Tibial artery (tissue), 4 donors: ENCODE results near the gene ZNF226.
"Not testable (repeated sequence)": the region's sequence is repeated elsewhere in the genome, so short reads cannot be mapped to it uniquely, and the experiment has no call there.

Source experiments
- DNase-seq, 2 donors: peaks; one replicate each; pipeline ENCODE4 v3.0.0-alpha.2; 2019
- H3K27ac ChIP-seq, 2 donors: fragments of 200-600 bp; sonication (generic) in 1 of 2; 1 replicate in 1 of 2; 2 replicates in 1 of 2; pipeline ENCODE4 v1.5.1; 2018 to 2019; ENCODE audit warnings: mild to moderate bottlenecking in 1 of 2
- H3K27me3 ChIP-seq, 2 donors: fragments of 200-600 bp; sonication (generic) in 1 of 2; one replicate each; pipeline versions ENCODE4 v1.5.1 to v1.6.0; 2016 to 2019
- H3K36me3 ChIP-seq, 3 donors: fragments of 200-600 bp; sonication (generic) in 2 of 3; one replicate each; pipeline ENCODE4 v1.5.1; 2016 to 2019; ENCODE audit warnings: mild to moderate bottlenecking in 2 of 3
- H3K4me1 ChIP-seq, 4 donors: fragments of 200-600 bp; sonication (generic) in 2 of 4; 1 replicate in 3 of 4; 2 replicates in 1 of 4; pipeline ENCODE4 v1.5.1; 2016 to 2019
- H3K4me3 ChIP-seq, 2 donors: fragments of 200-600 bp; sonication (generic) in 1 of 2; 1 replicate in 1 of 2; 2 replicates in 1 of 2; pipeline ENCODE4 v1.5.1; 2018 to 2019; ENCODE audit warnings: mild to moderate bottlenecking in 2 of 2
- H3K9me3 ChIP-seq, 3 donors: fragments of 200-600 bp; sonication (generic) in 1 of 3; one replicate each; pipeline ENCODE4 v1.5.1; 2016 to 2019
- intact Hi-C: fragments of 100-400 bp; cut with DNase I; formaldehyde crosslinking; loops from one replicate; pipeline ENCODE4 v1.15.0; 2023; ENCODE audit warnings: low total_unique reads
- TF ChIP-seq, protein P1 (sequence below), 2 experiments: fragments of 200-600 bp in 1 of 2; fragments of 450-650 bp in 1 of 2; IDR thresholded peaks; one replicate each; pipeline ENCODE4 v1.5.1; 2017 to 2019; ENCODE audit warnings: antibody characterized with exemption in 2 of 2, mild to moderate bottlenecking in 1 of 2, moderate library complexity in 1 of 2

The ZNF226 gene

GRCh38 chr19:44149776-44150175, 15.1 kb upstream of the ZNF226 start:
- Histone ChIP-seq H3K9me3 (peaks cover 2 to 56% (median 36%) of the 10 kb centered on the region in 3 donors), H3K4me3 (no peak overlapping the region), H3K4me1 (no peaks in the 10 kb centered on the region), H3K36me3 (peaks cover 100% of the 10 kb centered on the region in 3 donors), H3K27me3 (no peaks in the 10 kb centered on the region), H3K27ac (no peak overlapping the region)
- TF ChIP-seq, protein P1, sequence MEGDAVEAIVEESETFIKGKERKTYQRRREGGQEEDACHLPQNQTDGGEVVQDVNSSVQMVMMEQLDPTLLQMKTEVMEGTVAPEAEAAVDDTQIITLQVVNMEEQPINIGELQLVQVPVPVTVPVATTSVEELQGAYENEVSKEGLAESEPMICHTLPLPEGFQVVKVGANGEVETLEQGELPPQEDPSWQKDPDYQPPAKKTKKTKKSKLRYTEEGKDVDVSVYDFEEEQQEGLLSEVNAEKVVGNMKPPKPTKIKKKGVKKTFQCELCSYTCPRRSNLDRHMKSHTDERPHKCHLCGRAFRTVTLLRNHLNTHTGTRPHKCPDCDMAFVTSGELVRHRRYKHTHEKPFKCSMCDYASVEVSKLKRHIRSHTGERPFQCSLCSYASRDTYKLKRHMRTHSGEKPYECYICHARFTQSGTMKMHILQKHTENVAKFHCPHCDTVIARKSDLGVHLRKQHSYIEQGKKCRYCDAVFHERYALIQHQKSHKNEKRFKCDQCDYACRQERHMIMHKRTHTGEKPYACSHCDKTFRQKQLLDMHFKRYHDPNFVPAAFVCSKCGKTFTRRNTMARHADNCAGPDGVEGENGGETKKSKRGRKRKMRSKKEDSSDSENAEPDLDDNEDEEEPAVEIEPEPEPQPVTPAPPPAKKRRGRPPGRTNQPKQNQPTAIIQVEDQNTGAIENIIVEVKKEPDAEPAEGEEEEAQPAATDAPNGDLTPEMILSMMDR (IDR thresholded peaks at IDR 0.05), result no peak
- intact Hi-C loops, result no loop called here
- no peak for DNase-seq

- H3K27me3 ChIP-seq, result no peaks in the 10 kb centered on the region
- no peak for DNase-seq
- H3K36me3 ChIP-seq, result peaks cover 100% of the 10 kb centered on the region in 3 donors
- no peak overlapping the region for H3K4me3 ChIP-seq
- H3K4me1 ChIP-seq, result no peaks in the 10 kb centered on the region
- H3K9me3 ChIP-seq, result peaks cover 6 to 68% (median 53%) of the 10 kb centered on the region in 3 donors
- H3K27ac ChIP-seq, result no peak overlapping the region
- TF ChIP-seq, protein P1 (IDR thresholded peaks at IDR 0.05), result no peak
- intact Hi-C loops, result no loop called here
Measured at GRCh38 chr19:44151491-44151890, 13.4 kb upstream of the ZNF226 start.

DNA sequence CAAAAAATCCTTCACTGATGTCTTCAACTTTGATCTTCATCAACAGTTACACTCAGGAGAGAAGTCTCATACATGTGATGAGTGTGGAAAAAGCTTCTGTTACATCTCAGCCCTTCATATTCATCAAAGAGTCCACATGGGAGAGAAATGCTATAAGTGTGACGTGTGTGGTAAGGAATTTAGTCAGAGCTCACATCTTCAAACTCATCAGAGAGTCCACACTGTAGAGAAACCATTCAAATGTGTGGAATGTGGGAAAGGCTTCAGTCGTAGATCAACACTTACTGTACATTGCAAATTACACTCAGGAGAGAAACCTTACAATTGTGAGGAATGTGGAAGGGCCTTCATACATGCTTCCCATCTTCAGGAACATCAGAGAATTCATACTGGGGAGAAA, 8.4 kb upstream of the ZNF226 start:
- no peak for DNase-seq
- H3K27ac ChIP-seq, result no peak overlapping the region
- H3K27me3 ChIP-seq, result no peaks in the 10 kb centered on the region
- no peaks in the 10 kb centered on the region for H3K4me1 ChIP-seq
- intact Hi-C loops, result no loop called here
- no peak overlapping the region for H3K4me3 ChIP-seq
- TF ChIP-seq, protein P1 (IDR thresholded peaks at IDR 0.05), result no peak
- peaks cover 64 to 72% (median 70%) of the 10 kb centered on the region in 3 donors for H3K36me3 ChIP-seq
- H3K9me3 ChIP-seq, result peaks cover 10 to 99% (median 94%) of the 10 kb centered on the region in 3 donors

- TF ChIP-seq, protein P1 (IDR thresholded peaks at IDR 0.05), result no peak
- Histone ChIP-seq H3K27me3 (no peaks in the 10 kb centered on the region), H3K9me3 (peaks cover under 1 to 66% (median 36%) of the 10 kb centered on the region in 3 donors), H3K4me3 (no peak overlapping the region), H3K4me1 (peaks cover 0 to 10% (median 8%) of the 10 kb centered on the region in 4 donors), H3K27ac (no peak overlapping the region), H3K36me3 (peaks cover 27 to 28% (median 28%) of the 10 kb centered on the region in 3 donors)
- intact Hi-C loops, result loop anchor here (10.0 kb wide), 1 partner anchor 49 kb away; the partner anchor contains the start of gene ZNF225
- DNase-seq, result no peak
Measured at GRCh38 chr19:44163789-44164188, 1.1 kb upstream of the ZNF226 start.

- no peak for DNase-seq
- intact Hi-C loops, result loop anchor here (10.0 kb wide), 1 partner anchor 49 kb away; the partner anchor contains the start of gene ZNF225
- TF ChIP-seq, protein P1 (IDR thresholded peaks at IDR 0.05), result no peak
- peaks cover 31 to 34% (median 33%) of the 10 kb centered on the region in 3 donors for H3K36me3 ChIP-seq
- H3K4me3 ChIP-seq, result peak overlapping the region; percentile 66 to 75
- H3K9me3 ChIP-seq, result peaks cover 0 to 66% (median 31%) of the 10 kb centered on the region in 3 donors
- peak overlapping the region; percentile 86 for H3K27ac ChIP-seq
- H3K27me3 ChIP-seq, result no peaks in the 10 kb centered on the region
- peaks cover 0 to 10% (median 8%) of the 10 kb centered on the region in 4 donors for H3K4me1 ChIP-seq
Measured at GRCh38 chr19:44164327-44164672, 600 bp upstream of the ZNF226 start.

DNA sequence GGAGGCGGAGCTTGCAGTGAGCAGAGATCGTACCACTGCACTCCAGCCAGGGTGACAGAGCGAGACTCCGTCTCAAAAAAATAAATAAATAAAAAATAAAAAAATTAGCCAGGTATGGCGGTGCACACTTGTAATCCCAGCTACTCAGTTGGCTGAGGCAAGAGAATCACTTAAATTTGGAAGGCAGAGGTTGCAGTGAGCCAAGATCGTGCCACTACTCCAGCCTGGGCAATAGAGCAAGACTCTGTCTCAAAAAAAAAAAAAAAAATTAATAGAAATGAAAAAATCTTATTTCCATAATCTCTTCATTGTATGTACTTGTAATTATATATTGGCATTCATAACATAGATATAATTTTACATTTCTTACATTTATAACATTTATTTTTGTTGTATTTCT, 5.8 kb downstream of the ZNF226 start:
- intact Hi-C loops, result not testable (repeated sequence)

More for the DNA sequence above, 5.8 kb downstream of the ZNF226 start:
- not testable (repeated sequence) for DNase-seq, H3K27me3 ChIP-seq, H3K4me3 ChIP-seq, H3K4me1 ChIP-seq, H3K27ac ChIP-seq
- H3K9me3 ChIP-seq, result peaks cover under 1 to 88% (median 59%) of the 10 kb centered on the region in 3 donors
- H3K36me3 ChIP-seq, result peaks cover 95 to 97% (median 96%) of the 10 kb centered on the region in 3 donors
